ENCODE results near the gene SND1.

The SND1 gene

DNA sequence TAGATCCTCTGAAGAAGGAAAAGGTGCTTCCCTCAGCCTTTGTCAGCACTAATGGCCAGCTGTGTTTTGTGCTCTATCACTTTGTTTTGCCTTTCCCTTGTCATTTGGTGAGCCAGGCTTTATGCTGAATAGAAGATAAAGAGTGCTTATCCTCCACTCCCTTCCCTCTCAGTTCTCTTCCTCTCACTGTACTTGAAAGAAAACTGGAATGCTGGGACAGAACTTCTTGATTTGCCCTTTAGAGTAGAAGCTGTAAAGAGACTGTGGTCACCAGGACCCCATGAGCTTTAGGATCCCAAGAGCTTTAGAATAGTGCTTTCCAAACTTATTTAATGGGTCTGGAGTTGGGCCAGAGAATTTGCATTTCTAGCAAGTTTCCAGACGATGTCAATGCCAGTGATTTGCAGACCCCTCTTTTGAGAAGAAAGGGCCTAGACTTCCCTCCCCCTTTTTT, 297.8 kb downstream of the SND1 start:
- no peaks in the 10 kb centered on the region for H3F3A ChIP-seq (ENCODE audit: control insufficient read depth, insufficient read depth)
- no peaks in the 10 kb centered on the region for H3K27me3 ChIP-seq (ENCODE audit: control insufficient read depth, low read length)
- no peaks in the 10 kb centered on the region for H3K79me2 ChIP-seq (ENCODE audit: control insufficient read depth, low read length)
- no peaks in the 10 kb centered on the region for H4K20me1 ChIP-seq (ENCODE audit: control insufficient read depth, insufficient read depth, low read depth, low read length)
- no peaks in the 10 kb centered on the region for H3K9me3 ChIP-seq (ENCODE audit: control insufficient read depth, insufficient read depth, low read length)
- H3K27ac ChIP-seq (ENCODE audit: low read depth, low read length) = no peak overlapping the region
- TF ChIP-seq, protein P1, sequence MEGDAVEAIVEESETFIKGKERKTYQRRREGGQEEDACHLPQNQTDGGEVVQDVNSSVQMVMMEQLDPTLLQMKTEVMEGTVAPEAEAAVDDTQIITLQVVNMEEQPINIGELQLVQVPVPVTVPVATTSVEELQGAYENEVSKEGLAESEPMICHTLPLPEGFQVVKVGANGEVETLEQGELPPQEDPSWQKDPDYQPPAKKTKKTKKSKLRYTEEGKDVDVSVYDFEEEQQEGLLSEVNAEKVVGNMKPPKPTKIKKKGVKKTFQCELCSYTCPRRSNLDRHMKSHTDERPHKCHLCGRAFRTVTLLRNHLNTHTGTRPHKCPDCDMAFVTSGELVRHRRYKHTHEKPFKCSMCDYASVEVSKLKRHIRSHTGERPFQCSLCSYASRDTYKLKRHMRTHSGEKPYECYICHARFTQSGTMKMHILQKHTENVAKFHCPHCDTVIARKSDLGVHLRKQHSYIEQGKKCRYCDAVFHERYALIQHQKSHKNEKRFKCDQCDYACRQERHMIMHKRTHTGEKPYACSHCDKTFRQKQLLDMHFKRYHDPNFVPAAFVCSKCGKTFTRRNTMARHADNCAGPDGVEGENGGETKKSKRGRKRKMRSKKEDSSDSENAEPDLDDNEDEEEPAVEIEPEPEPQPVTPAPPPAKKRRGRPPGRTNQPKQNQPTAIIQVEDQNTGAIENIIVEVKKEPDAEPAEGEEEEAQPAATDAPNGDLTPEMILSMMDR (IDR thresholded peaks at IDR 0.05; ENCODE audit: low read depth, low read length, poor library complexity, severe bottlenecking) = no peak
- TF ChIP-seq EZH2phosphoT487 (IDR thresholded peaks at IDR 0.05; ENCODE audit: borderline replicate concordance, low read length) = no peak
- no peaks in the 10 kb centered on the region for H3K4me1 ChIP-seq (ENCODE audit: control insufficient read depth, low read length)
- peaks cover 9% of the 10 kb centered on the region for H3K36me3 ChIP-seq (ENCODE audit: control insufficient read depth, low read length)
- no peak overlapping the region for H3K4me3 ChIP-seq (ENCODE audit: low read length)
- H3K4me2 ChIP-seq (ENCODE audit: low read length) = no peak overlapping the region
- no peaks in the 10 kb centered on the region for H3K9me2 ChIP-seq (replicated peaks; ENCODE audit: control insufficient read depth, low read length)

DNA sequence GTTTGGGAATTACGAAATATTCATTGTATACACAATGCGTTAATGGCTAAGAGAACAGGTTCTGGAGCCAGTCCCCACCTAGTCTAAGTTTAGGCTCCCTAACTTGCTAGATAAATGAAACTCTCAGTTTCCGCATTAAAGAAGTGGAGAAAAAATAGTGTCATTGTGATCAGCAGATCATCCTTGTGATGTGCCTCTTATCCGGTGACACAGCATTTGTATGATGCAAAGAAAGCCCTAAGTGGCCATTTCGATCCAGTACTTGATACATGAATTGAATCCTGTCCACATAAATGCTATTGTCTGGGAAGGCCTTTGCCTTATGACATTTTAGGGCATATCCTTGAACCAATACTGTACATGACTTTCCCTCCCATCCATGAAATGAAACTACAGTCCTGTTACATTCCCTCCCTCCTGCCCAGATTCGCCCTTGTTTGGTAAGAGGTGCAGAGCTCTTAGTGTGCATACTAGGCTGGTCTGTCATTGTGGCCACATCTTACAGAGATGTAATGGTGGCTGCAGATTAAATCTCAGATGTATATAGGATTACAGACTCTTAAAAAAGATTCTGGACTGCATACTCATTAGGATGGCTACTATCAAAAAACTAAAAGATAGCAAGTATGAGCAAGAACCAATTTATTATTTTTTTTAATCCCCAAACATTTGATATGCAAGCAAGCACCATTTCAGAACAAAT, 298.4 kb downstream of the SND1 start:
- Histone ChIP-seq H3K4me3 (ENCODE audit: low read length) (no peak overlapping the region), H3K9me3 (ENCODE audit: control insufficient read depth, insufficient read depth, low read length) (no peaks in the 10 kb centered on the region), H3K27ac (ENCODE audit: low read depth, low read length) (no peak overlapping the region), H3K27me3 (ENCODE audit: control insufficient read depth, low read length) (no peaks in the 10 kb centered on the region), H3K9me2 (replicated peaks; ENCODE audit: control insufficient read depth, low read length) (no peaks in the 10 kb centered on the region), H3F3A (ENCODE audit: control insufficient read depth, insufficient read depth) (no peaks in the 10 kb centered on the region), H3K4me1 (ENCODE audit: control insufficient read depth, low read length) (no peaks in the 10 kb centered on the region), H3K79me2 (ENCODE audit: control insufficient read depth, low read length) (no peaks in the 10 kb centered on the region), H3K4me2 (ENCODE audit: low read length) (no peak overlapping the region), H4K20me1 (ENCODE audit: control insufficient read depth, insufficient read depth, low read depth, low read length) (no peaks in the 10 kb centered on the region), H3K36me3 (ENCODE audit: control insufficient read depth, low read length) (peaks cover 10% of the 10 kb centered on the region)
- no peak for TF ChIP-seq EZH2phosphoT487 (IDR thresholded peaks at IDR 0.05; ENCODE audit: borderline replicate concordance, low read length)

DNA sequence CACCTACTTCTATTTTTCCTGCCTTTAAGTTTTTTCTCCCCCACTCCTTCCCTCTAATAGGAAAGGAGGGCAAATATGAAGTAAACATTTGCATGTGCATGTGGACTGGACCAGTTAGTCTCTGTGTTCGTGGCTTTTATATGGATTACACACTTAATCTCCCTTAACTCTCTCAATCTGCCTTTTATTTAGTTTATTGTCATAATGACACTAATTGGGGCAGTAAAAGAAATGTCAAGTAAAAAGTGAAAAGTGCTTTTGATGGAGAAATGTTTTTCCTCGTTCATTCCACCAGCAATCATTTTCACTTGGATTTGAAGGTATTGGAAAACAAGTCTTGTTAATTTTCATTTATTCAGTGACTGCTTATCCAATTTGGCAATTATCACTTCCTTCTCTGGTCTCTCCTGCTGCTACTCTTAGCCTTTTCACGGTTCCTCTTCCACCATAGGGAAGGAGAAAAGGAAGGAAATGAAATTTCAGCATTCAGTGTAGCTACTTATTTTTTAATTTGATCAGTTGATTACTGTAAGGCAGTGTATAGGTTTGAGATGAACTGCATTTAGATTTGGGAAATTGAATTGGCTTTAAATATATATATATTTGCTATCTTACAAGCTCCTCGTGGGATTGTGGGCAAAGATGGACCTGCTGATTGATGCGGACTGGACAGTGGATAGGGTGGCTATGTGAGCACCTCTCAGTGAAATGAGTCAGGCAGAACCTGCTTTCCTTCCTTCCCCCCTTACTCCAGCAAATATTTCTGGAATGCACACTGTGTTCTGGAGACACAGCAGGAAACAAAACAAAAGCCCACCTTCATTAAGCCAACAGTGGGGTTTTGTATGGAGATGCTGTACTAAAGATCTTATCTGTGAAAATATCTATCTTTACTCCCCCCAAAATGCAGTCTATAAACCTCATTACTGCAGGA, 301.7 kb downstream of the SND1 start:
- no peak overlapping the region for H3K4me3 ChIP-seq (ENCODE audit: low read length)
- H4K20me1 ChIP-seq (ENCODE audit: control insufficient read depth, insufficient read depth, low read depth, low read length) = no peaks in the 10 kb centered on the region
- H3K27me3 ChIP-seq (ENCODE audit: control insufficient read depth, low read length) = no peaks in the 10 kb centered on the region
- no peaks in the 10 kb centered on the region for H3K9me2 ChIP-seq (replicated peaks; ENCODE audit: control insufficient read depth, low read length)
- no peak overlapping the region for H3K27ac ChIP-seq (ENCODE audit: low read depth, low read length)
- no peaks in the 10 kb centered on the region for H3K9me3 ChIP-seq (ENCODE audit: control insufficient read depth, insufficient read depth, low read length)
- TF ChIP-seq, protein P1 (IDR thresholded peaks at IDR 0.05; ENCODE audit: low read depth, low read length, poor library complexity, severe bottlenecking) = no peak
- TF ChIP-seq EZH2phosphoT487 (IDR thresholded peaks at IDR 0.05; ENCODE audit: borderline replicate concordance, low read length) = no peak
- H3K4me2 ChIP-seq (ENCODE audit: low read length) = no peak overlapping the region
- H3F3A ChIP-seq (ENCODE audit: control insufficient read depth, insufficient read depth) = no peaks in the 10 kb centered on the region
- H3K4me1 ChIP-seq (ENCODE audit: control insufficient read depth, low read length) = no peaks in the 10 kb centered on the region
- no peaks in the 10 kb centered on the region for H3K79me2 ChIP-seq (ENCODE audit: control insufficient read depth, low read length)
- H3K36me3 ChIP-seq (ENCODE audit: control insufficient read depth, low read length) = peaks cover 9% of the 10 kb centered on the region
